ENCODE measurements around the gene INPP5A. TPM values are rescaled to one million over a fixed set of nuclear protein-coding genes. Genes with fewer than 3 reads are reported as not detected.
"Not testable (repeated sequence)": the region's sequence is repeated elsewhere in the genome, so short reads cannot be mapped to it uniquely, and the experiment has no call there.

INPP5A gene
- total RNA-seq, 1 donor from 2014 or later = 20.9 TPM

DNA sequence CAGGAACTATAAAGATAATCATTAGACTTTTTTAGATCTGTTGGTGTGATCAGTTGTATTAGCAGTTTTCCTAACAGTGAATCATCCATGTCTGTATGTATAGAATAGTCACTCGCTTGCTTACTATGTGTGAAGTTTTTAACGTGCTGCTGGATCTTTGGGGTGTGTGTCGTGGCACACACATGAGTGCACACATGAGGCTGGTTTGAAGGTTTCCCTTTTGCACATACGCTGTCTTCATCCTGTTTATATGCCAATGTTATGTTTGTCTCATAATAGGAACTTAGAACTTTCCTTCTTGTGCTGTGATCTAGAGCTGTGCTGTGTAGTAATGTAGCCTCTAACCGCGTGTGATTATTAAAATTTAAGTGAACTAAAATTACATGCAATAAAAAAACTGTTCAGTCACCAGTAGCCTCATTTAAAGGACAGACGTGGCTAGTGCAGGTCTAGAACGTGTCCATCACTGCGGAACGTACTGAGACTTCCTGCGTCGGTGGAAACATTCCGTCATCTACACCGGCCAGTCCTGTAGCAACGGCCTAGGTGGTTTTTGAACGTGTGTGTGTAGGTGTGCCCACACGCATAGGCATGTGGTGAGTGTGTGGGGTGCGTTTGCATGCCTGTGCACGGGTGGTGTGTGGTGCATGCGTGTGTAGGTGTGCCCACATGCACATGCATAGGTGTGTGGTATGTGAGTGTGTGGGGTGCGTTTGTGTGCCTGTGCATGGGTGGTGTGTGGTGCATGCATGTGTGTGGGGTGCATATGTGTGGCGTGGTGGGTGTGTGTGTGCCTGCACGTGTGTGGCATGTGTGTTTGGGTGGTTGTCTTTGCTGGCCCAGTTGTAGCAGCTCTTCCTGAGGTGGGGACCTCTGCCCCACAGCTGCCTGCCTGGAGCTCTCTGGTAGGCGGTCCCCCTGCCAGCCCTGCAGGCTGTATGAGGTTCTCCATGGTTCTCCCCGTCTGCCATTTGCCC is 56.6 kb downstream of the INPP5A start:
- no peak for DNase-seq (ENCODE audit: low read depth in 2 of 2)

DNA sequence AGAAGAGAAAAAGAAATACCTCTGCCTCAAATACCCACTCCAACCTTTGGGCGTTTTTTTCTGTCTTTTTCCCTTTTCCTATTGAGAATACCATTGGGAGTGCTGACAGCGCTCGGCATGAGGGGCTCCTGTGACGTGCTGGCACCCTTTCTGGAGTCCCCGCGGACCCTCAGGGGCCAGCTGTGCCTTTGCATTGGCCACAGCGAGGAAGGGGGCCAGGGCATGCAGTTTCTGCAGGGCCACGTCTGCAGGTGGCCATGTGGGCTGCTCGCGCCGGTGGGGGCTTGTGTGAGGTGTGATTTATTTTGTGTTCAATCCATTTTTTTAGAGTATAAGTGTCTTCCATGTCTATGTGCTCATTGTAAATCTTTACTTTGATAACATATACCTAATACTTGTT is 57.4 kb downstream of the INPP5A start:
- DNase-seq (ENCODE audit: low read depth in 2 of 2) = no peak

DNA sequence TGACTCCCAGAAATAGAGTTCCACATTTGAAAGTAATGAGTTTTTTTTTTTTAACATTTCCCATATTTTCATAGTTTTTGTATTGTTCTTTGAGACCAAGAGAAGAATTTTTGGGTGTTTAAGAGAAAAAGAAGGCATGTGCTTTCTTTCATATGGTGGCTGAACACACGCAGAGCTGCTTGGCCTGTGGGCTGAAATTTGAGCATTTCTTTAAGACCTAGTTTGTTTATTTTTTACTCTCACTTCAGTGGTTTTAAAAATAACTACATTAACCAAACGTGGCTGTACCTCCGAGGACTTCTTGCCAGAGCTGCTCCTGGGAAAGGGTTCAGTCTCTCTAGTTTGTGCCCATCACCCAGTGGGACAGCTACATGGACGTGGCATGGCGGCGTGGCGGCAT is 58.3 kb downstream of the INPP5A start:
- no peak for DNase-seq (ENCODE audit: low read depth in 2 of 2)

DNA sequence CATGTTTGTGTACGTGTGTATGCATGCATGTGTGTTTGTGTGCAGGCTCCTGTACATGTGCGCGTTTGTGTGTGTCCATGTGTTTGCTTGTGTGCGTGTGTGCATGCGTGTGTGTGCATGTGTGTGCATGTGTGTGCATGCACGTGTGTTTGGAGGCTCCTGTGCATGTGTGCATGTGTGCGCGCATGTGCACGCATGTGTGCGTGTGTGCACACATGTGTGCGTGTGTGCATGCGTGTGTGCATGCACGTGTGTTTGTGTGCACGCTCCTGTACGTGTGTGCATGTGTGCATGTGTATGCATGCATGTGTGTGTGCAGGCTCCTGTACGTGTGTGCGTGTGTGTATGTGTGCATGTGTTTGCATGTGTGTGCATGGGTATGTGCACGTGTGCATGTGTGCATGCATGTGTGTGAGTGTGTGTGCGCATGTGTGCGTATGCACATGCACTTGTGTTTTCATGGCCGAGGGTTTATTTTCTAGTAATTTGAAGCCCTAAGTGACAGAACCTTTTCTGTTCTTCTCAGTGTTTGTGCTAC is 59.2 kb downstream of the INPP5A start:
- DNase-seq (ENCODE audit: low read depth in 2 of 2) = no peak

DNA sequence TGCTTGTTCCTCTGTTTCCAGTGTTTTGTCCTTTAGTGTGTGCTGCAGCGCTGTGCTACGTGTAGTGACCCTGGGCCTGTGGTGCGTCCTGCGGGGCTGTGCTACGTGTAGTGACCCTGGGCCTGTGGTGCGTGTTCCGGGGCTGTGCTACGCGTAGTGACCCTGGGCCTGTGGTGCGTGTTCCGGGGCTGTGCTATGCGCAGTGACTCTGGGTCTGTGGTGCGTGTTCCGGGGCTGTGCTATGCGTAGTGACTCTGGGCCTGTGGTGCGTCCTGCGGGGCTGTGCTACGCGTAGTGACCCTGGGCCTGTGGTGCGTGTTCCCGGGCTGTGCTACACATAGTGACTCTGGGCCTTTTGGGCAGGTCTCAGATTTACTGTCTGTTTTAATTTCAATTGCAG is 60.1 kb downstream of the INPP5A start:
- no peak for DNase-seq (ENCODE audit: low read depth in 2 of 2)

DNA sequence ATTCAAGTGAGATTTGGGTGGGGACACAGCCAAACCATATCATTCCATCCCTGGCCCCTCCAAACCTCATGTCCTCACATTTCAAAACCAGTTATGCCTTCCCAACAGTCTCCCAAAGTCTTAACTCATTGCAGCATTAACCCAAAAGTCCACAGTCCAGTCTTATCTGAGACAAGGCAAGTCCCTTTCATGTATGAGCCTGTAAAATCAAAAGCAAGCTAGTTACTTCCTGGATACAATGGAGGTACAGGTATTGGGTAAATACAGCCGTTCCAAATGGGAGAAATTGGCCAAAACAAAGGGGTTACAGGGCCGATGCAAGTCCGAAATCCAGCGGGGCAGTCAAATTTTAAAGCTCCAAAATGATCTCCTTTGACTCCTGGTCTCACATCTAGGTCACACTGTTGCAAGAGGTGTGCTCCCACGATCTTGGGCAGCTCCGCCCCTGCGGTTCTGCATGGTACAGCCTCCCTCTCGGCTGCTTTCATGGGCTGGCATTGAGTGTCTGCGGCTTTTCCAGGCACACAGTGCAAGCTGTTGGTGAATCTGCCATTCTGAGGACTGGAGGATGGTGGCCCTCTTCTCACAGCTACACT is 61.5 kb downstream of the INPP5A start:
- not testable (repeated sequence) for DNase-seq (ENCODE audit: low read depth in 2 of 2)

DNA sequence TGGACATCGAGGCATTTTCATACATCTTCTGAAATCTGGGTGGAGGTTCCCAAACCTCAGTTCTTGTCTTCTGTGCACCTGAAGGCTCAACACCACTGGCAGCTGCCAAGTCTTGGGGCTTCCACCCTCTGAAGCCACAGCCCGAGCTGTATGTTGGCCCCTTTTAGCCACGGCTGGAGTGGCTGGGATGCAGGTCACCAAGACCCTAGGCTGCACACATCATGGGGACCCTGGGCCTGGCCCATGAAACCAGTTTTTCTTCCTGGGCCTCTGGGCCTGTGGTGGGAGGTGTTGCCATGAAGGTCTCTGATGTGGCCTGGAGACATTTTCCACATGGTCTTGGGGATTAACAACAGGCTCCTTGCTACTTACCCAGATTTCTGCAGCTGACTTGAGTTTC is 62.1 kb downstream of the INPP5A start:
- DNase-seq (ENCODE audit: low read depth in 2 of 2) = no peak

DNA sequence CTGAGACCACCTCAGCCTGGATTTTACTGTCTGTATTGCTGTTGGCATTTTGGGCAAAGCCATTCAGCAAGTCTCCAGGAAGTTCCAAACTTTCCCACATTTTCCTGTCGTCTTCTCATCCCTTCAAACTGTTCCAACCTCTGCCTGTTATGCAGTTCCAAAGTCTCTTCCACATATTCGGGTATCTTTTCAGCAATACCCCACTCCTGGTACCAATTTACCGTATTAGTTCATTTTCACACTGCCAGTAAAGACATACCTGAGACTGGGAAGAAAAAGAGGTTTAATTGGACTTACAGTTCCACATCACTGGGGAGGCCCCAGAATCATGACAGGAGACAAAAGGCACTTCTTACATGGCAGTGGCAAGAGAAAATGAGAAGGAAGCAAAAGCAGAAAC is 62.8 kb downstream of the INPP5A start:
- DNase-seq (ENCODE audit: low read depth in 2 of 2) = no peak

DNA sequence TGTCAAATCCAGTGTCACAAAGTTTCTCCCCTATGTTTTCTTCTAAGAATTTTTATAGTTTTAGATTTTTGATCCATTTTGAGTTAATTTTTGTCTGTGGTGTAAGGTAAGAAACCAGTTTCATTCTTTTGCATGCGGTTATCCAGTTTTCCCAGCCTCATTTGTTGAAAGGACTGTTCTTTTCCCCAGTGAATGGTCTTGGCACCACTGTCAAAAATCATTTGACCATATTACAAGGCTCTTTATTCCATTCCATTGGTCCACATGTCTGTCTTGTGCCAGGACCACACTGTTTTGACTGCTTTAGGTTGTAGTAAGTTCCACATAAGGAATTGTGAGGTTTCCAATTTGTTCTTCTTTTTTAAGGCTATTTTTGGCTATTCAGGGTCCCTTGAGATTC is 64.0 kb downstream of the INPP5A start:
- no peak for DNase-seq (ENCODE audit: low read depth in 2 of 2)

DNA sequence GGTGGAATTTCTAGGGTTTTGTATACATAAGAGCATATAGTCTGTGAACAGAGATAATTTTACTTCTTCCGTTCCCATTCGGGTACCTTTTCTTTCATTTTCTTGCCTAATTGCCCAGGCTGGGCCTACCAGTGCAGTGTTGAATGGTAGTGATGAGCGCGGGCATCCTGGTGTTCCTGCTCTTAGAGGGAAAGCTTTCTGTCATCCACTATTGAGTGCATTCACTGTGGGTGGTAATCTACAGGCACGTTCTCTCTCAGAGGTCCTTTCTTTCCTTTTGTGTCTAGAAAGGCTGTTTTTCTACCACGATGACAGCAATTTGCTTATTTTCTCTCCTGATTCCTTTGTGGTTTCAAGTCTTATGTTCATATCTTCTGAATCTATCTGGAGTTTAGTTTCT is 65.0 kb downstream of the INPP5A start:
- DNase-seq (ENCODE audit: low read depth in 2 of 2) = no peak

DNA sequence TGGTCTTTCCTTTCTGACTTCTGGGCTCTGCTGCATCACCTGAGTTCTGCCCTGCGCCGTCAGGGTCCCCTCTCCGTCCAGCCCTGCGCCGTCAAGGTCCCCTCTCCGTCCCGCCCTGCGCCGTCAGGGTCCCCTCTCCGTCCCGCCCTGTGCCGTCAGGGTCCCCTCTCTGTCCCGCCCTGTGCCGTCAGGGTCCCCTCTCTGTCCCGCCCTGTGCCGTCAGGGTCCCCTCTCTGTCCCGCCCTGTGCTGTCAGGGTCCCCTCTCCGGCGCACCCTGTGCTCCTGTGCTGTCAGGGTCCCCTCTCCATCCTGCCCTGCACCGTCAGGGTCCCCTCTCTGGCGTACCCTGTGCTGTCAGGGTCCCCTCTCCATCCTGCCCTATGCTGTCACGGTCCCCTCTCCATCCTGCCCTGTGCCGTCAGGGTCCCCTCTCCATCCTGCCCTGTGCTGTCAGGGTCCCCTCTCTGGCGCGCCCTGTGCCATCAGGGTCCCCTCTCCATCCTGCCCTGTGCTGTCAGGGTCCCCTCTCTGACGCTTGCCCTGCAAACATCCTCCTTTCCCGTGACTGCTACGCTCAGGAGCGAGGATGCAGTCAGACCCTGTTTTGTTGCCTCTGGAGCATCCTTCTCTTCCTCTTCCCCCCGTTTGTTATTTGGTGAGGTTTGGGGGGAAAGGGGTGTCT is 66.4 kb downstream of the INPP5A start:
- DNase-seq (ENCODE audit: low read depth in 2 of 2) = no peak

DNA sequence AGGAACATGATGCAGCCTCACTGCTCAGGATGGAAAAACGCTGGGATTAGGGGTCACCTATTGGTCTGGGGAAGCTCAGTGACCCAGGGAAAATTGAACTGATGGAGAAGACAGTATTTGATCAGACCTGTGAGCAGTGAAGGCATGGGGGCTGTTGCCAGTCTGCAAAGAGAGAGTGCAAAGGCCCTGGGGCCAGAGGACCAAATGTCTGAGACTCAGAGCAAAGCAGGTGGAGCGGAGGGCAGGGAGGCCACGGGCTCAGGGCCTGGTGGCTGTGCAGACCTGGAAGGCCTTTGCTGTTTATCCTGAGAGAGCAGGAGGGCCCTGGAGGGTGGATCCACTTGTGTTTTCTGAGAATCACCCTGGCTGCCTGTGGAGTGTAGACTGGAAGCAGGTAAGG is 67.1 kb downstream of the INPP5A start:
- no peak for DNase-seq (ENCODE audit: low read depth in 2 of 2)

DNA sequence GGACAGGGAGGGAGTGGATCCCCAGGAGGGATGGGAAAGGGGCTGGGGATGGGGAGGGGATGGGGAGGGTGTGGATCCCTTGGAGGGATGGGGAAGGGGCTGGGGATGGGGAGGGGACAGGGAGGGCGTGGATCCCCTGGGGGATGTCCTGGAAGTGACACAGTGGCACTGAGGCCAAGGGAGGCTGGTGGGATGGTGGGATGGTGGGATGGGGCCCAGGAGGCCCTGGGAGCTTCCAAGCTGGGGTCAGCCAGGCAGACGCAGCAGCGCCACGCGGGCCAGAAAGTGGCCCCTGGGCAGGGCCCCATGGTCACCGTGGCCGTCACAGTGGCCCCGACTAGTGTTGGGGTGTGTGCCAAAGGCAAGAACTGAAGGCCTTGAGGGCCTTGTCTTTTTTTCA is 67.8 kb downstream of the INPP5A start:
- no peak for DNase-seq (ENCODE audit: low read depth in 2 of 2)

DNA sequence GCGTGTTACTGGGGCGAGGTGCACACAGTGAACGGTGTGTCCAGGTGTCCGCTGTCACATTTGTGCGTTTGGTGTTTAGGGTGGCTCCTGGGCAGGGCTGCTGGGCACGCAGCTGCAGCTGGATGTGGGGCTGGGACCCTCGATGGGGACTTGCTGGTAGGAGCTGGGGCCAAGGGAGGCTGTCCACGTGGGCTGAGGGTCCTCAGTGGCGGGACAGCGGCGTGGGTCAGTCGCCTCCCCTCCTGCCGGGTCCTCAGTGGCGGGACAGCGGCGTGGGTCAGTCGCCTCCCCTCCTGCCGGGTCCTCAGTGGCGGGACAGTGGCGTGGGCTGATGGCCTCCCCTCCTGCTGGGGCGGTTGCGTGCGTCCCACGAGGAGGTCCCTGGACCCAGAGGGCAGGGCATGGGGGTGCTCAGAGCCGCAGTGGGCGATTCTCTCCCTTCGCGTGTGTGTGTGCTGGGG is 68.5 kb downstream of the INPP5A start:
- DNase-seq (ENCODE audit: low read depth in 2 of 2) = no peak

DNA sequence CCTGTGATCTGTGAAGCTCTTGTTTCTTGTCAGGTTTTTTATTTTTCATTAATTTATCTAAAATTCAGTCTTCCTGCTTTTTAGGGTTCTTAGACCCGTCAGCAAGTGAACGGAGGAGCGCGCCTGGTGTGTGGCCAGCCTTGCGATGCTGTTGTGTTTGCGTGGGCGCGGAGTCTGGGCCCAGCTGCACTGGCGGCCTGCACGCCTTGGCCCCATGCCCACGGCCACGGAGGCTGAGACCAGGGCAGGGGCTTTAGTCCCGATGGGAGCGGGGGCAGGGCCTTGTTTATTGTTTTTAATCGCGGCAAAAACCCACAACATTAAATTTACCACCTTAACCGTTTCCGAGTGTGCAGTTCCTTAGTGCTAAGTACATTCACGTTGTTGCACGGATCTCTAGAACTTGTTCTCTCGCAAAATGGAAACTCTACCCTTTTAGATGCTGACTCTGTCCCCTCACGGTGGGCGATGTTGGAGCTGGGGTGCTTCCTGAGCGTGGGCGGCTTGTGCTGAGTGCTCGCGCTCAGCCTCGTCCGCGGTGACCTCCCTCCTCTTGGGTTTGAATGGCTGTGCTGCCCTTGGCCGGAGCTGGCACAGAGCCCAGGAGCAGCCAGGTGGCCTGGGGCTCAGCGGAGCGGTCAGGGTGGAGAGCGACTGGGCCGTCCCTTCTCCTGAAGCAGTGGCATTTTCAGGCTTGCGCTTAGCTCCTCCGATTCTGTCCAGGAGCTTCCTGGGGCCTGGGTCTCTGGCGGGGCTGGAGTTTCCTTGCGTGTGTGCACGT is 69.1 kb downstream of the INPP5A start:
- peak in 1 of 2 donors; percentile 51 for DNase-seq (ENCODE audit: low read depth in 2 of 2)

DNA sequence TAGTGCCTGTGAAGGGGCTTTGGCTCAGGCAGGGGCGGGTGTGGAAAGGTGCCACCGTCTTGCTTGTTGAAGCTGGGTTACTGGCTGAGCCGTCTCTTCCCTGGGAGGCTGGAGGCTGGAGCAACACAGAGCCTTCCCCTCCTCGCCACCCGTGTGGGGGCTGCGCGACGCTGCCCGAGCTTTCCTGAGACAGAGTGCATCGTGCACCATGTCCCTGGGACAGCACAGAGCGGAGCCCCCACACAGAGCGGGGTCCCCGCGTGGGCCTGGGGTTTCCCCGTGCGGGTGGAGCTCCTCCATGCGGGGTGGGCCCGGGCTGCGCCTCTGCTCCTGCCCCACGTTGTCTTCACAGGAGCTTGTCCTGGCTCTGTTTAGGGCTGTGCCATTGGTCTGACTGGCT is 69.9 kb downstream of the INPP5A start:
- DNase-seq (ENCODE audit: low read depth in 2 of 2) = no peak

DNA sequence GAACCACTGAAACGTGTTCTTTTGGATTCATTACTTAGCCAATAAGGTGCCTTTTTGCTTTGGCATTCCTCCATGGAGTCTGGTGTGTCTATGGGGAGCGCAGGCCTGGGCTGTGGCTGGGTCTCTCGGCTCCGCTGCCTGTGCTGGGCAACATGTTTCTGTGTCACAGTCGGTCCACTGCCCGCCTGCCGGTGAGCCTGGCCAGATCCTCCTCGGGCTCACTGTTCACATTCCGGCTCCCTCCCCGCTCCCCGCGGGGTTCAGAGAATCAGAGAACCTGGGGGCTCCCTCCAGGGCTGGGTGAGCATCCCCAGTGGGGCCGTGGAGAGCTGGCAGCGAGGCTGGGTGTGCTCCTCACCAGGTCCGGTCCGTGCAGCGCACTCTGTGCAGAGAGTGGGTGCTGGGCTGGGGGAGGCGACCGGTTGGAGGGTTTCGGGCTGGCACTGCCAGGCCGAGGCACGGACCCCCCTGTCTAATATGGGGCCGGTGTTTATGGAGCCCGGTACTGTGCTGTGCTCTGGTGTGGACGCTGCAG is 70.4 kb downstream of the INPP5A start:
- no peak for DNase-seq (ENCODE audit: low read depth in 2 of 2)

DNA sequence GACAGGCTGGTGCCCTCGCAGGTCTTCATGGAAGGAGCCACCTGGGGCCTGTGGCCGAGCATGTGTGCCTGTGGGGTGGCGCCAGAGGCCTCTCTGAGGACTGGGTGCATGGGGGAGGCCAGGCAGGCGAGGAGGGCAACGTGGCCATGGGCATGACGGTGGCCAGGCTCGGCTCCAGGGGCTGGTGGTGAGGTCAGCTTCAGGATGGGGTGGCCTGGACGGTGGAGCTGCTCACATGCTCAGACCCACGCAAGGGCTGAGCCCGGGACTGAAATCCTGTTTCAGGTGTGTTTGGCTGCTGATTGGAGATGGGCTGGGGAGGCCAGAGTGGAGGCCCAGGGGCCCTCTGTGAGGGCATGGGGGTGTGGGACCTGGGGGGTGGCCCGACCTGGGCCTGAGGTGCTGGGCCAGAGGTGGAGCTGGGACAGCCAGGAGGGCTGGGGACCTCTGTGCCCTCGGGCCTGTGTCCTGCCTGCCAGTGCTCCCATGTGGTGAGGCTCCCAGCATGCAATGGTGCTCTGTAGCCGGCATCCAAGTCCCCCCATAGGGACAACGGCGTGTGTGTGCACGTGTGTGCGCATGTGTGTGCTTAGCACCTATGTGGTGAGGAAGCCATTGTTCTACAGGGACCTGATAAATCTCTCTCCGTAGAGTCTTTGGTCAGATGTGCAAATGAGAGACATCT is 71.1 kb downstream of the INPP5A start:
- no peak for DNase-seq (ENCODE audit: low read depth in 2 of 2)

DNA sequence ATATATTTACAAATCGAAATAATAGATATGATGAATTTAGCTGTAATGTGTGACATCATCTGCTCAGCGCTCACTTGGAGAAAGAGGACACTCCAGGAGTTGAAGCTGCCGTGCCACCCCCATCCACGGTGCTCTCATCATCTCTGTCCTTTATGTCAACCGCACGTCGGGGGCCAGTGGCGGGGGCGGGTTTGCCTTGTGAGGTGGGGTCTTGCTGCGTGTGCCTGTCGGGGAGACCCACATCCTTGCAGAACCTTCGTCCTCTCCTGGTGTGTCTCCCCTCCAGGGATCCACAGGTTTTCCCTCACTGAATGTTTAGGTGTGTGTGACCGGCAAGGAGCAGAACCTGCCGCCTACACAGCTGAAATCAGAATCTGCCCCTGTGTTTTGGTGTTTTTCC is 71.6 kb downstream of the INPP5A start:
- no peak for DNase-seq (ENCODE audit: low read depth in 2 of 2)

DNA sequence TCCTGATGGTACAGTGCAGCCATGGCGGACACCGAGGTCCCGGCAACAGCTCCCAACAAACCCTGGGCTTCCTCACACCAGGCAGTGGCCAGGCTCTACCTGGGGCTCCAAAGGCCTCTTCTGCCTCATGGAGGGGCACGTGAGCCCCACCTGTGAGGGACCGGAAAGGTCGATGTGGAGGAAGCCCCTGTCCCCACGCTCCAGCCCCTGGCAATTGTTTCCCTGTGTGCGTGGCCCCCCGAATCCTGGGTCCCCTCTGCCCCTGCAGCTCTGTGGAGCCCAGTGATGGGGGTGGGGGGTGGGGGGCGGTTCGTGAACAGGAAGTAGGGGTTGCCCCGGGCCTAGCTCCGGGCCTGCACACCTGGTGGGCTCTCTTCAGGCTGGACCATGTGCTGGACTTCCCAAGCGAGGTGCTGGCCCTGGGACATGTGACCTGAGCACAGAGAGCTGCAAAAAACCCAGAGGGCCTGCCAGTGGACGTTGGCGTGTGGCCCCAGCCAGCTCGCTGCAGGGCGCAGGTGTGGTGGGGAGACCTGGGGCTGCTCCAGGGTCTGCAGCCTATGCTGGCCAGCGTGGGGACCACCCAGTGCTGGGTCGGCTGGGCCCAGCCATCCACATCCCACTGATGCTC is 72.6 kb downstream of the INPP5A start:
- no peak for DNase-seq (ENCODE audit: low read depth in 2 of 2)
